SK-N-SH treated with all-trans-retinoic acid at 6 μM for 48 hours (cell line): ENCODE measurements around the gene IFNL3.

Source experiments
- BACH2 ChIP-seq: fragments of 250-450 bp; sonication (Bioruptor Pico); IDR thresholded peaks from 2 replicates; pipeline ENCODE4 v1.9.0; 2021; ENCODE audit warnings: mild to moderate bottlenecking, borderline replicate concordance
- ESRRG ChIP-seq: fragments of 250-450 bp; sonication (Bioruptor Pico); IDR thresholded peaks from 2 replicates; pipeline ENCODE4 v1.6.1; 2021; ENCODE audit warnings: mild to moderate bottlenecking
- RARB ChIP-seq: fragments of 250-450 bp; sonication (Bioruptor Pico); IDR thresholded peaks from 2 replicates; pipeline ENCODE4 v1.8.0; 2021; ENCODE audit warnings: mild to moderate bottlenecking, moderate library complexity
- TCF4 ChIP-seq: fragments of 250-450 bp; sonication (Bioruptor Pico); IDR thresholded peaks from 2 replicates; pipeline ENCODE4 v1.8.0; 2021; ENCODE audit warnings: mild to moderate bottlenecking, moderate library complexity, borderline replicate concordance
- TOX ChIP-seq: fragments of 250-450 bp; sonication (Bioruptor Pico); IDR thresholded peaks from 2 replicates; pipeline ENCODE4 v1.8.0; 2021; ENCODE audit warnings: mild to moderate bottlenecking, moderate library complexity, borderline replicate concordance
- ZC3H10 ChIP-seq: fragments of 250-450 bp; sonication (Bioruptor Pico); IDR thresholded peaks from 2 replicates; pipeline ENCODE4 v1.5.1; 2021; ENCODE audit warnings: mild to moderate bottlenecking, moderate library complexity
- ZFP30 ChIP-seq: fragments of 450-650 bp; formaldehyde crosslinking; IDR thresholded peaks from 2 replicates; pipeline ENCODE4 v1.5.0; 2022; ENCODE audit warnings: mild to moderate bottlenecking, moderate library complexity
- TF ChIP-seq, protein P1 (sequence below): fragments of 250-450 bp; sonication (Bioruptor Pico); IDR thresholded peaks from 2 replicates; pipeline ENCODE4 v1.5.1; 2021; ENCODE audit warnings: mild to moderate bottlenecking, moderate library complexity
- TF ChIP-seq, protein P2 (sequence below): fragments of 250-450 bp; sonication (Bioruptor Pico); IDR thresholded peaks from 2 replicates; pipeline ENCODE4 v1.5.0; 2020; ENCODE audit warnings: mild to moderate bottlenecking, moderate library complexity

DNA sequence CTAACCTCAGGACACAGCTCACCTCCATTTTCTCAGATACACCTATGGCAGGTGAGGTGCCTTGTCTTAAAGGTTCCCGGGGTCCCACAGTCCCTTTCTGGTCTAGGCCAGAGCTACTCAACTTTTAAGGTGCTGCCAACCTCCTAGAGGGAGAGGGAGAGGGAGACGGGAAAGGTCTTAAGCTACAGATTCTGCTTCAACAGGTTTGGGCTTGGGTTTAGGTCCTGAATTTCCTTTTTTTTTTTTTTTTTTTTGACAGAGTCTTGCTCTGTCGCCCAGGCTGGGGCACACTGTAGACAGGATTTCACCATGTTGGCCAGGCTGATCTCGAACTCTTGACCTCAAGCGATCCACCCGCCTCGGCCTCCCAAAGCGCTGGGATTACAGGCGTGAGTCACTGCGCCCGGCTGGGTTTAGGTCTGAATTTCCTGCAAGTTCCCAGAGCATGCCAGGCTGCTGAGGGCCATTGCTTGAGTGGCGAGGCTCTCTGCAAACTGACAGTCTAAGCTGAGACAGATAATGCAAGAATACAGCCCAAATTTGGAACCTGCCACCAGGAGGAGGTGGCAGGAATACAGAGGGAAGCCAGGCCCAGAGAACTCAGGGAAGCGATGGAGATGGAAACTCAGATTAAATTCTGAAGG lies 33.0 kb downstream of the IFNL3 start:
- TF ChIP-seq ESRRG (CRISPR knock-in tag) (no peak), ZFP30 (CRISPR knock-in tag) (no peak), TOX (CRISPR knock-in tag) (no peak), RARB (no peak), TCF4 (CRISPR knock-in tag) (no peak), ZC3H10 (CRISPR knock-in tag) (no peak), BACH2 (no peak)
- TF ChIP-seq, protein P1, sequence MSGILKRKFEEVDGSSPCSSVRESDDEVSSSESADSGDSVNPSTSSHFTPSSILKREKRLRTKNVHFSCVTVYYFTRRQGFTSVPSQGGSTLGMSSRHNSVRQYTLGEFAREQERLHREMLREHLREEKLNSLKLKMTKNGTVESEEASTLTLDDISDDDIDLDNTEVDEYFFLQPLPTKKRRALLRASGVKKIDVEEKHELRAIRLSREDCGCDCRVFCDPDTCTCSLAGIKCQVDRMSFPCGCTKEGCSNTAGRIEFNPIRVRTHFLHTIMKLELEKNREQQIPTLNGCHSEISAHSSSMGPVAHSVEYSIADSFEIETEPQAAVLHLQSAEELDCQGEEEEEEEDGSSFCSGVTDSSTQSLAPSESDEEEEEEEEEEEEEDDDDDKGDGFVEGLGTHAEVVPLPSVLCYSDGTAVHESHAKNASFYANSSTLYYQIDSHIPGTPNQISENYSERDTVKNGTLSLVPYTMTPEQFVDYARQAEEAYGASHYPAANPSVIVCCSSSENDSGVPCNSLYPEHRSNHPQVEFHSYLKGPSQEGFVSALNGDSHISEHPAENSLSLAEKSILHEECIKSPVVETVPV: no peak
- TF ChIP-seq, protein P2, sequence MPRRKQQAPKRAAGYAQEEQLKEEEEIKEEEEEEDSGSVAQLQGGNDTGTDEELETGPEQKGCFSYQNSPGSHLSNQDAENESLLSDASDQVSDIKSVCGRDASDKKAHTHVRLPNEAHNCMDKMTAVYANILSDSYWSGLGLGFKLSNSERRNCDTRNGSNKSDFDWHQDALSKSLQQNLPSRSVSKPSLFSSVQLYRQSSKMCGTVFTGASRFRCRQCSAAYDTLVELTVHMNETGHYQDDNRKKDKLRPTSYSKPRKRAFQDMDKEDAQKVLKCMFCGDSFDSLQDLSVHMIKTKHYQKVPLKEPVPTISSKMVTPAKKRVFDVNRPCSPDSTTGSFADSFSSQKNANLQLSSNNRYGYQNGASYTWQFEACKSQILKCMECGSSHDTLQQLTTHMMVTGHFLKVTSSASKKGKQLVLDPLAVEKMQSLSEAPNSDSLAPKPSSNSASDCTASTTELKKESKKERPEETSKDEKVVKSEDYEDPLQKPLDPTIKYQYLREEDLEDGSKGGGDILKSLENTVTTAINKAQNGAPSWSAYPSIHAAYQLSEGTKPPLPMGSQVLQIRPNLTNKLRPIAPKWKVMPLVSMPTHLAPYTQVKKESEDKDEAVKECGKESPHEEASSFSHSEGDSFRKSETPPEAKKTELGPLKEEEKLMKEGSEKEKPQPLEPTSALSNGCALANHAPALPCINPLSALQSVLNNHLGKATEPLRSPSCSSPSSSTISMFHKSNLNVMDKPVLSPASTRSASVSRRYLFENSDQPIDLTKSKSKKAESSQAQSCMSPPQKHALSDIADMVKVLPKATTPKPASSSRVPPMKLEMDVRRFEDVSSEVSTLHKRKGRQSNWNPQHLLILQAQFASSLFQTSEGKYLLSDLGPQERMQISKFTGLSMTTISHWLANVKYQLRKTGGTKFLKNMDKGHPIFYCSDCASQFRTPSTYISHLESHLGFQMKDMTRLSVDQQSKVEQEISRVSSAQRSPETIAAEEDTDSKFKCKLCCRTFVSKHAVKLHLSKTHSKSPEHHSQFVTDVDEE (CRISPR knock-in tag): no peak
